ENCODE measurements around the gene MRTFB. TPM values are rescaled to one million over a fixed set of nuclear protein-coding genes. Genes with fewer than 3 reads are reported as not detected.

MRTFB gene
- total RNA-seq, 3 donors from 2014 or later: 8.6 to 11.0 (median 8.9) TPM

GRCh38 chr16:14304891-14305460 is 233.9 kb downstream of the MRTFB start:
- Mint-ChIP-seq H3K4me3 (no peak overlapping the region), H3K36me3 (ENCODE audit: insufficient read depth) (no peaks in the 10 kb centered on the region), H3K27me3 (ENCODE audit: low read depth) (peaks cover 19% of the 10 kb centered on the region), H3K9me3 (no peaks in the 10 kb centered on the region), H3K4me1 (ENCODE audit: low read depth) (peaks cover 32% of the 10 kb centered on the region)
- ATAC-seq (no peak), DNase-seq (no peak)

- ATAC-seq: no peak
- no peak for DNase-seq
- H3K4me3 Mint-ChIP-seq: no peak overlapping the region
- H3K36me3 Mint-ChIP-seq (ENCODE audit: insufficient read depth): no peaks in the 10 kb centered on the region
- peaks cover 24% of the 10 kb centered on the region for H3K4me1 Mint-ChIP-seq (ENCODE audit: low read depth)
- H3K9me3 Mint-ChIP-seq: no peaks in the 10 kb centered on the region
- peaks cover 10% of the 10 kb centered on the region for H3K27me3 Mint-ChIP-seq (ENCODE audit: low read depth)
These were observed 235.5 kb downstream of the MRTFB start for GRCh38 chr16:14306485-14307058.

DNA sequence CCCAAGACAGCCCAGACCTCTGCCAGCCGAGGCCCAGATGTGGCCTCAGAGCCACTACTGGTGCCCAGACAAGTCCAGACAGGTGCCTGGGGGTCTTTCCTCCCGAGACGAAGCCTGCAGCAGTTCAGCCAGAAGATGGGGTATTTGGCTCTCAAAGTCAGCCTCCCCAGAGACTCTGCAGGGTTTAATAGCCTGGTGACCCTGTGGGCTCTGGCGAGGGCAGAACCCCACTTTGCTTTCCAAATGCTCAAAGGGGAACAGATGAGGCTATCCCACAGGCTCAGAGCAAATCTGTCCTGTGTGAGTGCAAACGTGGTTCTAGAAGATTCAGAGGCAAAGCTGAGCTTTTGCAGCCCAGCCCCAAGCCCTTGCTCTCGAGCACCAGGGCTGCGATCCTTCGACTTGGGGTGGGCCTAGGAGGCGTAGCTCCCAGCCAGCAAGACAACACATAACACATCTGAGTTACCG is 236.0 kb downstream of the MRTFB start:
- H3K4me3 Mint-ChIP-seq: no peak overlapping the region
- peaks cover 10% of the 10 kb centered on the region for H3K27me3 Mint-ChIP-seq (ENCODE audit: low read depth)
- ATAC-seq (no peak), DNase-seq (no peak)
- H3K4me1 Mint-ChIP-seq (ENCODE audit: low read depth): peaks cover 24% of the 10 kb centered on the region
- H3K9me3 Mint-ChIP-seq: no peaks in the 10 kb centered on the region
- H3K36me3 Mint-ChIP-seq (ENCODE audit: insufficient read depth): no peaks in the 10 kb centered on the region

- no peak for DNase-seq
- ATAC-seq: no peak
- H3K4me3 Mint-ChIP-seq: no peak overlapping the region
- H3K9me3 Mint-ChIP-seq: no peaks in the 10 kb centered on the region
- H3K27me3 Mint-ChIP-seq (ENCODE audit: low read depth): peaks cover 10% of the 10 kb centered on the region
- peaks cover 24% of the 10 kb centered on the region for H3K4me1 Mint-ChIP-seq (ENCODE audit: low read depth)
- H3K36me3 Mint-ChIP-seq (ENCODE audit: insufficient read depth): no peaks in the 10 kb centered on the region
These were observed 236.6 kb downstream of the MRTFB start for GRCh38 chr16:14307527-14308367.

- Mint-ChIP-seq H3K4me1 (ENCODE audit: low read depth) (peaks cover 21% of the 10 kb centered on the region), H3K27me3 (ENCODE audit: low read depth) (peaks cover 7% of the 10 kb centered on the region), H3K36me3 (ENCODE audit: insufficient read depth) (no peaks in the 10 kb centered on the region), H3K9me3 (no peaks in the 10 kb centered on the region), H3K4me3 (no peak overlapping the region)
- DNase-seq (no peak), ATAC-seq (no peak)
These were observed 237.2 kb downstream of the MRTFB start for GRCh38 chr16:14308368-14308723.

DNA sequence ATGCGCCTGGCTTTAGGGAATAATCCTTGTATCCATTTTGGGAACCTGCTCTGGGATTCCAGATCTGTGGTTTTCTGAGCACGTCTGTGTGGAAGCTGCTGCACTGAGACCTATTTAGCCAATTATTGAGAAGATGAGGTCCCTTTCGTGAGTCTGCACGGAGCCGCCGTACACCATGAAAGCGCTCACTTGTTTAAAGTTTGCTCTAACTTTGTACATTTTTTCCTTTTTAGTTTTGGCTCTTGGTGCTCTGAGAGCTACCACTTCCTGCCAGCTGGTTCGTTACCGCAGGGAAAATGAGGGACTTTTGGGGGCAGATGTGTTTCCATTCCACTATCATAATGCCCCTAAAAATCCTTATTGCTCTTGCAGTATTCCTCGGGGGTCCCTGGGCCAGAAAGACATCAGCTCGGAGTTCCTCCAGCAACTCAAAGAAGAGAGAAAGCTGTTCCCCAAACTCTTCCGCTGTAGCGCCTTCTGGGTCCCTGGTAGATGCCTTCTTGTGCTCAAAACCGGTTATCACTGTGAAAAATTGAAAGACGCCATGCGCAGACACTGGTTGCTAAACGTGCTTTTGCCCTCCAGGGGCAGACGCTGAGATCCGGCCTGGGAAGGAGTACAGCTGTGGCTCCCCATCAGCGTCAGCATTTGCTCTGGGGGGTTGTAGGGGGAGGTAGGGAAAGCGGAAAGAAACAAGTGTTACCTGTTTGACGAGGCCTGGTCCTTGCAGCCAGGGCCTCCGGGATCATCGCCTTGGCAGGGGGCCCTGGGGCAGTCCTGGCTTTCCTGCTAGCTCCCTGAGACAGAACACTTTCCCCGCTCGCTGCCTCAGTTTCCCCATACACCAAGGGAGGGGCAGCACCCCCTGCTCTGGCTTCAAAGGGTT is 238.1 kb downstream of the MRTFB start:
- DNase-seq: no peak
- peaks cover 4% of the 10 kb centered on the region for H3K27me3 Mint-ChIP-seq (ENCODE audit: low read depth)
- no peaks in the 10 kb centered on the region for H3K36me3 Mint-ChIP-seq (ENCODE audit: insufficient read depth)
- peak overlapping the region; percentile 54 for H3K4me3 Mint-ChIP-seq
- peak; percentile 51 to 68 for ATAC-seq
- H3K4me1 Mint-ChIP-seq (ENCODE audit: low read depth): peaks cover 21% of the 10 kb centered on the region
- H3K9me3 Mint-ChIP-seq: no peaks in the 10 kb centered on the region

- Mint-ChIP-seq H3K27me3 (ENCODE audit: low read depth) (peaks cover 1% of the 10 kb centered on the region), H3K36me3 (ENCODE audit: insufficient read depth) (no peaks in the 10 kb centered on the region), H3K4me3 (no peak overlapping the region), H3K9me3 (no peaks in the 10 kb centered on the region), H3K4me1 (ENCODE audit: low read depth) (peaks cover 21% of the 10 kb centered on the region)
- no peak for DNase-seq
- peak; percentile 56 to 64 for ATAC-seq
These were observed 238.8 kb downstream of the MRTFB start for GRCh38 chr16:14309906-14310305.

GRCh38 chr16:14310519-14310991 is 239.4 kb downstream of the MRTFB start:
- H3K4me3 Mint-ChIP-seq: no peak overlapping the region
- DNase-seq (no peak), ATAC-seq (no peak)
- peaks cover 21% of the 10 kb centered on the region for H3K4me1 Mint-ChIP-seq (ENCODE audit: low read depth)
- no peaks in the 10 kb centered on the region for H3K27me3 Mint-ChIP-seq (ENCODE audit: low read depth)
- H3K36me3 Mint-ChIP-seq (ENCODE audit: insufficient read depth): no peaks in the 10 kb centered on the region
- no peaks in the 10 kb centered on the region for H3K9me3 Mint-ChIP-seq

GRCh38 chr16:14314116-14314515 is 243.0 kb downstream of the MRTFB start:
- Mint-ChIP-seq H3K9me3 (no peaks in the 10 kb centered on the region), H3K4me3 (no peak overlapping the region), H3K4me1 (ENCODE audit: low read depth) (peaks cover 11% of the 10 kb centered on the region), H3K36me3 (ENCODE audit: insufficient read depth) (no peaks in the 10 kb centered on the region), H3K27me3 (ENCODE audit: low read depth) (no peaks in the 10 kb centered on the region)
- DNase-seq (no peak), ATAC-seq (no peak)

GRCh38 chr16:14315683-14316320 is 244.7 kb downstream of the MRTFB start:
- DNase-seq (no peak), ATAC-seq (no peak)
- Mint-ChIP-seq H3K27me3 (ENCODE audit: low read depth) (no peaks in the 10 kb centered on the region), H3K4me1 (ENCODE audit: low read depth) (no peaks in the 10 kb centered on the region), H3K36me3 (ENCODE audit: insufficient read depth) (no peaks in the 10 kb centered on the region), H3K4me3 (no peak overlapping the region), H3K9me3 (no peaks in the 10 kb centered on the region)

Other genes starting within 250 kb of the MRTFB start
- 10 to 100 TPM; 11.4 to 16.7 (median 12.1) TPM for gene ERCC4, start 151.2 kb upstream of the MRTFB start, total RNA-seq

All from activated T-cell treated with anti-CD3 and anti-CD28 coated beads, Interleukin-2, amount 50 U/mL, for 4 hours (primary cell).